Smooth muscle cell (in vitro differentiated cells): ENCODE data around the gene OPTC. TPM values are rescaled to one million over a fixed set of nuclear protein-coding genes. Genes with fewer than 3 reads are reported as not detected.
A peak's percentile ranks its signal among the peaks of the same experiment; 100 is the strongest.

ENCODE experiments used
- DNase-seq: peaks from one replicate; lab custom pipeline; 2025; ENCODE audit not compliant: unreplicated experiment; lab: John Stamatoyannopoulos, UW
- H2AFZ ChIP-seq: fragments of 200-600 bp; sonication (generic); 2 replicates; pipeline ENCODE4 v1.6.0; 2016; ENCODE audit warnings: antibody characterized with exemption, low read depth, mild to moderate bottlenecking
- H3F3A ChIP-seq: fragments of 200-600 bp; sonication (generic); 2 replicates; pipeline ENCODE4 v1.6.0; 2017; ENCODE audit warnings: antibody characterized with exemption, low read depth
- H3K27ac ChIP-seq: fragments of 200-600 bp; sonication (generic); 2 replicates; pipeline ENCODE4 v1.5.1; 2016; ENCODE audit warnings: low read depth, mild to moderate bottlenecking
- H3K27me3 ChIP-seq: fragments of 200-600 bp; sonication (generic); 2 replicates; pipeline ENCODE4 v1.6.1; 2016; ENCODE audit warnings: low read depth, mild to moderate bottlenecking
- H3K36me3 ChIP-seq: fragments of 200-600 bp; sonication (generic); 2 replicates; pipeline ENCODE4 v1.5.1; 2016; ENCODE audit warnings: low read depth
- H3K4me1 ChIP-seq: fragments of 200-600 bp; sonication (generic); 2 replicates; pipeline ENCODE4 v1.5.1; 2016; ENCODE audit warnings: low read depth
- H3K4me2 ChIP-seq: fragments of 200-600 bp; sonication (generic); 2 replicates; pipeline ENCODE4 v1.6.0; 2016; ENCODE audit warnings: mild to moderate bottlenecking
- H3K4me3 ChIP-seq: fragments of 200-600 bp; sonication (generic); 2 replicates; pipeline ENCODE4 v1.5.1; 2016; ENCODE audit warnings: mild to moderate bottlenecking
- H3K79me2 ChIP-seq: fragments of 200-600 bp; sonication (generic); 2 replicates; pipeline ENCODE4 v1.6.0; 2016; ENCODE audit warnings: low read depth, mild to moderate bottlenecking
- H3K9ac ChIP-seq: fragments of 200-600 bp; sonication (generic); 2 replicates; pipeline ENCODE4 v1.6.0; 2016; ENCODE audit warnings: low read depth
- H3K9me3 ChIP-seq: fragments of 200-600 bp; sonication (generic); replicated peaks from 2 replicates; pipeline ENCODE4 v1.5.1; 2016; ENCODE audit warnings: low read depth
- H4K20me1 ChIP-seq: fragments of 200-600 bp; sonication (generic); 2 replicates; pipeline ENCODE4 v1.6.0; 2016; ENCODE audit warnings: low read depth
- CTCF ChIP-seq: fragments of 200-600 bp; sonication (generic); IDR thresholded peaks from 2 replicates; pipeline ENCODE4 v1.5.1; 2017; ENCODE audit warnings: borderline replicate concordance, mild to moderate bottlenecking, antibody characterized with exemption; ENCODE audit not compliant: insufficient read depth, poor library complexity, severe bottlenecking
- WGBS: methylation state at CpG from one replicate; pipeline ENCODE4 v1.1.7; 2016; ENCODE audit warnings: low lambda C conversion rate; 5-methylcytosine and 5-hydroxymethylcytosine counted together
- polyA plus RNA-seq: library from polyadenylated mRNA; unstranded; fragments of >200 nt; fragmentation: Nextera tagmentation; extraction: Ambion mirVana; gene quantifications from 2 replicates; pipeline ENCODE4 v1.2.1, GENCODE V29; 2016
- total RNA-seq: library from RNA; depleted of rRNA; stranded (reverse); fragments of >200 nt; gene quantifications from 2 replicates; pipeline ENCODE4 v1.2.3, GENCODE V29; 2014

The OPTC gene
- total and polyA plus RNA-seq, 2 experiments from 2014 or later, result 0.46 TPM; not detected in 1

DNA sequence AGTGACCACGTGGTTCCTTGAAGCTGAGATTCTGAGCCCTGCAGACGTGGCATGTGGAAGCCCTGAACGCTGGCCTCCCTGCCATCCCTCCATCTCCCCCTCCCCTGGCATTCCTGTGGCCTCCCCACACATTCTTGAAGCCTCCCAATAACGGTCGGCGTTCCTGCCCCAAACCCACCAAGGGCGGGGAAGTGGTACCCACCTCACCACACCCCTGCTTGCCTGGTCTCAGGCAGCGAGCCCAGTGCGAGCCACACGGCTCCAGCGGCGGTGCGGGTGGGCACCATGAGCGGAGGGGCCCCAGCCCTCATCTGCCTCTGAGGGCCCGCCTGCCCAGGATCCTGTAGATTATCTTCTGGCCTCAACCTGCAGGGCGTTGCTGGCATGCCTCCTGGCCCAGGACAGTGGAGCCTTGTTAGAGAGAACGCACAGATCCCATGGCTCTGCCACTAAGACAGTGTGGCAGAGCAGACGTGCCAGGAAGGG, 38.9 kb upstream of the OPTC start:
- peaks cover 19% of the 10 kb centered on the region for H3K4me1 ChIP-seq
- peak overlapping the region; percentile 11 for H2AFZ ChIP-seq
- no peaks in the 10 kb centered on the region for H3K27me3 ChIP-seq
- H4K20me1 ChIP-seq, result no peaks in the 10 kb centered on the region
- no peaks in the 10 kb centered on the region for H3K36me3 ChIP-seq
- 65% methylated on average over 18 of the region's 18 CpGs for WGBS
- no peak overlapping the region for H3K9ac ChIP-seq
- no peak overlapping the region for H3K4me3 ChIP-seq
- TF ChIP-seq CTCF, result no peak
- no peaks in the 10 kb centered on the region for H3K79me2 ChIP-seq
- H3K27ac ChIP-seq, result no peak overlapping the region
- DNase-seq, result no peak
- H3K4me2 ChIP-seq, result no peak overlapping the region
- H3F3A ChIP-seq, result no peaks in the 10 kb centered on the region
- no peaks in the 10 kb centered on the region for H3K9me3 ChIP-seq

GRCh38 chr1:203455706-203456105, 38.2 kb upstream of the OPTC start:
- WGBS, result 90% methylated on average over 3 of the region's 3 CpGs
- Histone ChIP-seq H3K9me3 (no peaks in the 10 kb centered on the region), H3K4me3 (no peak overlapping the region), H2AFZ (no peak overlapping the region), H3K4me1 (peaks cover 19% of the 10 kb centered on the region), H3F3A (no peaks in the 10 kb centered on the region), H3K27me3 (no peaks in the 10 kb centered on the region), H3K4me2 (no peak overlapping the region), H3K36me3 (no peaks in the 10 kb centered on the region), H3K27ac (no peak overlapping the region), H3K9ac (no peak overlapping the region), H4K20me1 (no peaks in the 10 kb centered on the region), H3K79me2 (no peaks in the 10 kb centered on the region)
- DNase-seq, result no peak
- no peak for TF ChIP-seq CTCF

GRCh38 chr1:203456577-203456976, 37.4 kb upstream of the OPTC start:
- Histone ChIP-seq H3F3A (no peaks in the 10 kb centered on the region), H3K36me3 (no peaks in the 10 kb centered on the region), H3K4me2 (no peak overlapping the region), H3K9me3 (no peaks in the 10 kb centered on the region), H3K4me3 (no peak overlapping the region), H3K4me1 (peaks cover 19% of the 10 kb centered on the region), H3K27me3 (no peaks in the 10 kb centered on the region), H2AFZ (no peak overlapping the region), H3K9ac (no peak overlapping the region), H3K79me2 (no peaks in the 10 kb centered on the region), H4K20me1 (no peaks in the 10 kb centered on the region), H3K27ac (no peak overlapping the region)
- TF ChIP-seq CTCF, result no peak
- 80% methylated on average over 4 of the region's 4 CpGs for WGBS
- DNase-seq, result no peak

DNA sequence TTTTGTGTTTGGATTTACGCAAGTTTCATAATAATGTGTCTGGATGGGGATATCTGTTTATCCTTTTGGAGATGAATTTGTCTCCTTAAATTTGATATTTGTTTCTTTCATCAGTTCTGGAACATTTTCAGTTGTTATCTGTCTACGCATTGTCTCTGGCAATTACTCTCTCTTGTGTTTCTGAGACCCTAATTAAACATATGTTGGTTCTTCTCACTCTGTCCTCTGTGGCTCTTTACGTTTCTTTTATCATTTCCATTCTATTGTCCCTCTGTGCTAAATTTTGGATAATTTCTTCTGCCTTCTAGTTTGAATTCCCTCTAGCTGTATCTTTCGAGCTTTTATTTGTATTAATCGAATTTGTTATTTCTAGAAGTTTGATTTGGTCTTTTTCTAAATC, 35.9 kb upstream of the OPTC start:
- DNase-seq, result no peak
- WGBS, result 97% methylated on average over 5 of the region's 5 CpGs
- H3K9me3 ChIP-seq, result no peaks in the 10 kb centered on the region

More for the DNA sequence above, 35.9 kb upstream of the OPTC start:
- no peak overlapping the region for H3K9ac ChIP-seq
- H3K4me3 ChIP-seq, result no peak overlapping the region
- H3K79me2 ChIP-seq, result no peaks in the 10 kb centered on the region
- peaks cover 19% of the 10 kb centered on the region for H3K4me1 ChIP-seq
- no peak overlapping the region for H3K27ac ChIP-seq
- no peaks in the 10 kb centered on the region for H3K27me3 ChIP-seq
- H4K20me1 ChIP-seq, result no peaks in the 10 kb centered on the region
- peaks cover 2% of the 10 kb centered on the region for H3F3A ChIP-seq
- H3K4me2 ChIP-seq, result no peak overlapping the region
- no peak for TF ChIP-seq CTCF
- no peaks in the 10 kb centered on the region for H3K36me3 ChIP-seq
- H2AFZ ChIP-seq, result no peak overlapping the region
